Measurements from ENCODE around the gene ULBP2. TPM values are rescaled to one million over a fixed set of nuclear protein-coding genes. Genes with fewer than 3 reads are reported as not detected.
A peak's percentile ranks its signal among the peaks of the same experiment; 100 is the strongest.
"Not testable (repeated sequence)": the region's sequence is repeated elsewhere in the genome, so short reads cannot be mapped to it uniquely, and the experiment has no call there.

The ULBP2 gene
- total RNA-seq, 2 donors from 2014 or later = 0.26 TPM; not detected in 1

- Histone ChIP-seq H3K27ac (no peak overlapping the region), H3K9me3 (no peaks in the 10 kb centered on the region), H3K36me3 (replicated peaks in 1 of 2; ENCODE audit: insufficient read depth in 1 of 2, low read depth in 2 of 2) (no peaks in the 10 kb centered on the region), H3K4me3 (no peak overlapping the region), H3K27me3 (peaks cover 0 to 13% of the 10 kb centered on the region in 2 donors), H3K4me1 (peaks cover 7% of the 10 kb centered on the region)
- intact Hi-C loops (cut with DNase I) = no loop called here
- ATAC-seq (no peak), DNase-seq (no peak)
- 16 to 30% methylated on average over 4 to 8 of the region's 8 CpGs for WGBS, 2 donors
- TF ChIP-seq POLR2A (IDR thresholded peaks at IDR 0.05) (no peak), CTCF (IDR thresholded peaks at IDR 0.05) (no peak)
These were observed 8.6 kb downstream of the ULBP2 start for GRCh38 chr6:149950423-149950822.

- H3K27ac ChIP-seq = no peak overlapping the region
- peaks cover 0 to 13% of the 10 kb centered on the region in 2 donors for H3K27me3 ChIP-seq
- TF ChIP-seq CTCF (IDR thresholded peaks at IDR 0.05) (no peak), POLR2A (IDR thresholded peaks at IDR 0.05) (no peak)
- no peaks in the 10 kb centered on the region for H3K36me3 ChIP-seq (replicated peaks in 1 of 2; ENCODE audit: insufficient read depth in 1 of 2, low read depth in 2 of 2)
- ATAC-seq (no peak), DNase-seq (no peak)
- H3K4me1 ChIP-seq = peaks cover 7% of the 10 kb centered on the region
- 58 to 65% methylated on average over 9 of the region's 9 CpGs for WGBS, 2 donors
- H3K9me3 ChIP-seq = no peaks in the 10 kb centered on the region
- intact Hi-C loops (cut with DNase I) = no loop called here
- H3K4me3 ChIP-seq = no peak overlapping the region
These were observed 9.3 kb downstream of the ULBP2 start for GRCh38 chr6:149951096-149951495.

DNA sequence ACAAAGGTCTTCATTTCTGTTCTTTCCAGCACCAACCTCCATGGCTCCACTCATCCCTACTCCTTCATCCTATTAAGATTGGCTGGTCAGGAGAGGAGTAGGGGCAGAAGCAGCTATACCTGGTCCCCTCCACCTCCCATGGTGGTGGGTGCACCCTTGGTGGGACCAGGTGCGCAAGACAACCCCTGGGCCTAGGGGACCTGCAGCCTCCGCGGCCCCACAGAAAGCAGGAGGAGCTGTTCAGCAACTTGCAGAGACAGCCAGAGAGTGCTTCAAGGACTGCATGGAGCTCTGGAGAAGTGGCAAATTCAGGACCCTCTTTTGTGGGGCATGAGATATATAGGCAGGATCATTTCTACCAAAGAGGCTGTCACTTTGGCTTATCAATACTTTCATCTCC, 9.8 kb downstream of the ULBP2 start:
- H3K36me3 ChIP-seq (replicated peaks in 1 of 2; ENCODE audit: insufficient read depth in 1 of 2, low read depth in 2 of 2) = no peaks in the 10 kb centered on the region
- no peak overlapping the region for H3K27ac ChIP-seq
- intact Hi-C loops (cut with DNase I) = no loop called here
- peaks cover 7% of the 10 kb centered on the region for H3K4me1 ChIP-seq
- peaks cover 0 to 13% of the 10 kb centered on the region in 2 donors for H3K27me3 ChIP-seq
- DNase-seq (no peak), ATAC-seq (no peak)
- 82 to 100% methylated on average over 1 to 3 of the region's 3 CpGs for whole genome bisulfite sequencing, 2 donors
- TF ChIP-seq POLR2A (IDR thresholded peaks at IDR 0.05) = no peak
- TF ChIP-seq CTCF (IDR thresholded peaks at IDR 0.05) = no peak
- H3K9me3 ChIP-seq = no peaks in the 10 kb centered on the region
- no peak overlapping the region for H3K4me3 ChIP-seq

DNA sequence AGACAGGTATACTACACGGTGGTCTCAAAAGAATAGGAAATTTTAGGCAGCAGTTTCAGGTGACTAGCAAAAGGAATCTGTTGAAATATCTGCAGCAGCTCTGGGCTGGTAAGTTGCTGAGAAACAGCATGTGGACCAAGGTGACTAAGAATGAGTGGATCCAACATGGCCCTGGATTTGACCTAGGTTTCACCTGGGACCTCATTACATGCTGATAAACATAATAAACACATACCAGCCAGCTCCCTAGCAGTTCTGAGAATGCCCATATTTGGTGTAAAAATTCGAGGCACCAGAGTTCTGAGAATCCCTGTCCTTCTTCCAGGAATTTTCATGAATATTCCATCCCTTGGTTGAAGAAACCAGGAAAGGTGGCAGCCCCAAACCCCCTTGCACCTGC, 11.6 kb downstream of the ULBP2 start:
- H3K27ac ChIP-seq; ATAC-seq; H3K9me3 ChIP-seq; DNase-seq; H3K4me3 ChIP-seq; H3K4me1 ChIP-seq; intact Hi-C loops (cut with DNase I); H3K36me3 ChIP-seq (replicated peaks in 1 of 2; ENCODE audit: insufficient read depth in 1 of 2, low read depth in 2 of 2): not testable (repeated sequence)
- 23 to 27% methylated on average over 2 of the region's 2 CpGs for WGBS, 2 donors
- peaks cover 0 to 13% of the 10 kb centered on the region in 2 donors for H3K27me3 ChIP-seq

- 2 to 8% methylated on average over 5 to 8 of the region's 10 CpGs for WGBS, 2 donors
- ATAC-seq = peak; percentile 48
- H3K4me1 ChIP-seq; H3K4me3 ChIP-seq; H3K36me3 ChIP-seq (replicated peaks in 1 of 2; ENCODE audit: insufficient read depth in 1 of 2, low read depth in 2 of 2); H3K9me3 ChIP-seq; H3K27ac ChIP-seq; DNase-seq; intact Hi-C loops (cut with DNase I): not testable (repeated sequence)
- peaks cover 0 to 13% of the 10 kb centered on the region in 2 donors for H3K27me3 ChIP-seq
These were observed 12.1 kb downstream of the ULBP2 start for GRCh38 chr6:149953934-149954327.

- DNase-seq; H3K36me3 ChIP-seq (replicated peaks in 1 of 2; ENCODE audit: insufficient read depth in 1 of 2, low read depth in 2 of 2); intact Hi-C loops (cut with DNase I); ATAC-seq; H3K27ac ChIP-seq; H3K4me1 ChIP-seq; H3K4me3 ChIP-seq; H3K9me3 ChIP-seq: not testable (repeated sequence)
- peaks cover 0 to 13% of the 10 kb centered on the region in 2 donors for H3K27me3 ChIP-seq
- WGBS, 2 donors = 3 to 9% methylated on average over 9 to 37 of the region's 53 CpGs
These were observed 12.6 kb downstream of the ULBP2 start for GRCh38 chr6:149954328-149954983.

DNA sequence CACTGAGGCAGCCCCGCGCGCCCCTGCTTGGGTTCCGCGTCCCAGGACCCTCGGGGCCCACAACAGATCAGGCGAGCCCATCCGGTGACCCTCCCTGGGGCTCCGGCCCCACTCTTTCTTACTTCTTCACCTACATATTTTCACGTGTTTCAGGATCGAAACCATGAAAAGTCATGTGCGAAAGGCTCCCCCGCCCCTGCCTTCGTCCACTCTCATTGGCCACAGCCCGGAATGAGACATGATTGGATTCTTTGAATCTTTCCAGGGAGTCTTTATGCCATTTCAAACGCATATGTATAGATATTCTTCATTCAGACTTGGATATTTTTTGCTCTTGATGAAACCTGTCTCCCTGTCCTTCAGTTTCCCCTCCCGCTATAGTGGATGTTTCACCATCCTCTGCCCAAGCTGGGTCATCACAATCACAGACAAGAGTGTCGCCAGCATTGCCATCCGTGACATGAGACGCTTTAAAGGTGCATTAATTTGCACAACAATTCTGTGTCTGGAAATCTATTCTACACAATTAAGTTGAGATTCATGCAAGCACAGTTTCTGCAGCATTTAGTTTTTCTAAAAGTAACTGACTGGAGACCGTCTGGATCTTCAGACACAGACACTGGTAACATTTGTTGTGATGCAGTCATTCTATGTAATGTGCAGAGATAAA, 13.3 kb downstream of the ULBP2 start:
- H3K36me3 ChIP-seq (replicated peaks in 1 of 2; ENCODE audit: insufficient read depth in 1 of 2, low read depth in 2 of 2); H3K9me3 ChIP-seq; H3K27me3 ChIP-seq; H3K4me3 ChIP-seq; intact Hi-C loops (cut with DNase I); H3K4me1 ChIP-seq; H3K27ac ChIP-seq; ATAC-seq; DNase-seq: not testable (repeated sequence)
- WGBS, 2 donors = 14 to 19% methylated on average over 12 of the region's 21 CpGs

- peaks cover 0 to 13% of the 10 kb centered on the region in 2 donors for H3K27me3 ChIP-seq
- ATAC-seq; intact Hi-C loops (cut with DNase I); H3K4me1 ChIP-seq; DNase-seq; H3K4me3 ChIP-seq; H3K36me3 ChIP-seq (replicated peaks in 1 of 2; ENCODE audit: insufficient read depth in 1 of 2, low read depth in 2 of 2); H3K27ac ChIP-seq; H3K9me3 ChIP-seq: not testable (repeated sequence)
- 25 to 31% methylated on average over 6 to 7 of the region's 7 CpGs for WGBS, 2 donors
These were observed 14.0 kb downstream of the ULBP2 start for GRCh38 chr6:149955654-149956317.
